Ishikawa (cell line): ENCODE results near the gene RASA3.

Source experiments
- CREB1 ChIP-seq: IDR thresholded peaks from 2 replicates; pipeline ENCODE4 v1.6.1; 2012; ENCODE audit warnings: low read depth
- EGR1 ChIP-seq: IDR thresholded peaks from 2 replicates; pipeline ENCODE4 v1.6.1; 2012
- EP300 ChIP-seq: IDR thresholded peaks from 2 replicates; pipeline ENCODE4 v1.6.1; 2012; ENCODE audit warnings: borderline replicate concordance
- FOXM1 ChIP-seq: IDR thresholded peaks from 2 replicates; pipeline ENCODE4 v1.6.1; 2012; ENCODE audit warnings: low read depth, borderline replicate concordance
- MAX ChIP-seq: IDR thresholded peaks from 2 replicates; pipeline ENCODE4 v1.6.1; 2012
- RAD21 ChIP-seq: IDR thresholded peaks from 2 replicates; pipeline ENCODE4 v1.6.1; 2012; ENCODE audit warnings: low read depth
- REST ChIP-seq: IDR thresholded peaks from 2 replicates; pipeline ENCODE4 v1.6.1; 2012; ENCODE audit warnings: low read depth, mild to moderate bottlenecking
- TAF1 ChIP-seq: IDR thresholded peaks from 2 replicates; pipeline ENCODE4 v1.6.1; 2012; ENCODE audit warnings: low read depth, mild to moderate bottlenecking
- TEAD4 ChIP-seq: IDR thresholded peaks from 2 replicates; pipeline ENCODE4 v1.6.1; 2012
- USF1 ChIP-seq: IDR thresholded peaks from 2 replicates; pipeline ENCODE4 v1.6.1; 2012
- YY1 ChIP-seq: IDR thresholded peaks from 2 replicates; pipeline ENCODE4 v1.6.1; 2012; ENCODE audit warnings: low read depth

- TF ChIP-seq USF1 (no peak), YY1 (no peak), EP300 (no peak), FOXM1 (no peak), REST (no peak), EGR1 (no peak), TAF1 (no peak), CREB1 (no peak), TEAD4 (no peak), MAX (no peak), RAD21 (no peak)
Observed at GRCh38 chr13:113937527-113938180, 194.8 kb downstream of the RASA3 start.
